SU-DHL-6 (cell line): Measurements from ENCODE around the gene RAB2B.

Experiments used
- H2AFZ ChIP-seq: fragments of 200-600 bp; sonication (generic); 2 replicates; pipeline ENCODE4 v1.6.1; 2014; ENCODE audit warnings: low read depth, mild to moderate bottlenecking, moderate library complexity, mixed read lengths, antibody characterized with exemption, low read length; ENCODE audit not compliant: severe bottlenecking
- H3F3A ChIP-seq: fragments of 200-600 bp; shearing (Covaris generic); 2 replicates; pipeline ENCODE4 v1.6.0; 2016; ENCODE audit warnings: antibody characterized with exemption, mild to moderate bottlenecking; ENCODE audit not compliant: insufficient read depth
- H3K27ac ChIP-seq: fragments of 200-600 bp; sonication (generic); 2 replicates; pipeline ENCODE4 v1.5.1; 2016; ENCODE audit warnings: low read depth, mild to moderate bottlenecking, low read length, moderate library complexity, mixed read lengths
- H3K27me3 ChIP-seq: fragments of 200-600 bp; sonication (generic), shearing (Covaris generic); 2 replicates; pipeline ENCODE4 v1.6.0; 2014; ENCODE audit warnings: mild to moderate bottlenecking, low read length
- H3K36me3 ChIP-seq: fragments of 200-600 bp; sonication (generic); 2 replicates; pipeline ENCODE4 v1.6.1; 2014; ENCODE audit warnings: mild to moderate bottlenecking, low read length, mixed read lengths
- H3K4me2 ChIP-seq: fragments of 300-600, 200-600 bp; shearing (Covaris generic), sonication (generic); 2 replicates; pipeline ENCODE4 v1.6.0; 2014; ENCODE audit warnings: low read length, low read depth, mild to moderate bottlenecking; ENCODE audit not compliant: poor library complexity, severe bottlenecking
- H3K4me3 ChIP-seq: fragments of 200-600 bp; sonication (generic); 2 replicates; pipeline ENCODE4 v1.5.1; 2014; ENCODE audit warnings: antibody characterized with exemption, low read length, mild to moderate bottlenecking, mixed read lengths; ENCODE audit not compliant: insufficient read depth, poor library complexity, severe bottlenecking
- H3K79me2 ChIP-seq: fragments of 200-600 bp; sonication (generic); 2 replicates; pipeline ENCODE4 v1.6.1; 2014; ENCODE audit warnings: mild to moderate bottlenecking, low read length, moderate library complexity; ENCODE audit not compliant: insufficient read depth
- H3K9ac ChIP-seq: fragments of 200-600 bp; sonication (generic); 2 replicates; pipeline ENCODE4 v1.7.0; 2014; ENCODE audit warnings: mild to moderate bottlenecking, low read length
- H3K9me2 ChIP-seq: fragments of 200-600 bp; sonication (generic); replicated peaks from 2 replicates; pipeline ENCODE4 v1.6.1; 2014; ENCODE audit warnings: low read length; ENCODE audit not compliant: insufficient read depth
- H3K9me3 ChIP-seq: fragments of 200-600 bp; sonication (generic); 2 replicates; pipeline ENCODE4 v1.6.1; 2014; ENCODE audit warnings: low read length, mixed read lengths; ENCODE audit not compliant: insufficient read depth
- H4K20me1 ChIP-seq: fragments of 200-600 bp; sonication (generic); 2 replicates; pipeline ENCODE4 v1.6.1; 2014; ENCODE audit warnings: low read depth, mild to moderate bottlenecking, antibody characterized with exemption, low read length, moderate library complexity, mixed read lengths
- EZH2phosphoT487 ChIP-seq: fragments of 200-600 bp; sonication (generic), shearing (Covaris generic); conservative IDR thresholded peaks from 2 replicates; pipeline ENCODE4 v1.6.1; 2018; ENCODE audit warnings: mild to moderate bottlenecking, antibody characterized with exemption, low read length, moderate library complexity, mixed read lengths
- TF ChIP-seq, protein P1 (sequence below): fragments of 200-600 bp; sonication (generic); IDR thresholded peaks from one replicate; pipeline ENCODE4 v1.5.1; 2017; ENCODE audit warnings: antibody characterized with exemption, mild to moderate bottlenecking, low read length, moderate library complexity; ENCODE audit not compliant: insufficient read depth, poor library complexity, severe bottlenecking

Gene RAB2B

DNA sequence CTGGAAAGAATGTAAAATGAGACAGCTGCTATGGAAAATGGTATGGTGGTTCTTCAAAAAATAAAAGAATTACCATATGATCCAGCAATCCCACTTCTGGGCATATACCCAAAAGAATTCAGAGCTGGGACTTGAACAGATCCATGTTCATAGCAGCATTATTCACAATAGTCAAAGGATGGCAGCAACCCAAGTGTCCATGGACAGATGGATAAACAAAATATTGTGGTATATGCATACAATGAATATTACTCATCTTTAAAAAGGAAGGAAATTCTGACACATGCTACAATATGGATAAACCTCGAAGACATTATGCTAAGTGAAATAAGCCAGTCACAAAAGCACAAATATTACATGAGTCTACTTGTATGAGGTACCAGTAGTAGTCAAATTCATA lies 9.1 kb downstream of the RAB2B start:
- Histone ChIP-seq H3K4me2 (no peak overlapping the region), H3K9me3 (no peaks in the 10 kb centered on the region), H3K9me2 (no peaks in the 10 kb centered on the region), H3K4me3 (no peak overlapping the region), H3K9ac (no peak overlapping the region), H3K27ac (no peak overlapping the region), H3K27me3 (no peaks in the 10 kb centered on the region), H3K36me3 (peaks cover 14% of the 10 kb centered on the region; the same call in 1 of the 2 replicates), H2AFZ (no peak overlapping the region), H3K79me2 (no peaks in the 10 kb centered on the region), H3F3A (no peaks in the 10 kb centered on the region), H4K20me1 (no peaks in the 10 kb centered on the region)
- no peak for TF ChIP-seq EZH2phosphoT487
- TF ChIP-seq, protein P1, sequence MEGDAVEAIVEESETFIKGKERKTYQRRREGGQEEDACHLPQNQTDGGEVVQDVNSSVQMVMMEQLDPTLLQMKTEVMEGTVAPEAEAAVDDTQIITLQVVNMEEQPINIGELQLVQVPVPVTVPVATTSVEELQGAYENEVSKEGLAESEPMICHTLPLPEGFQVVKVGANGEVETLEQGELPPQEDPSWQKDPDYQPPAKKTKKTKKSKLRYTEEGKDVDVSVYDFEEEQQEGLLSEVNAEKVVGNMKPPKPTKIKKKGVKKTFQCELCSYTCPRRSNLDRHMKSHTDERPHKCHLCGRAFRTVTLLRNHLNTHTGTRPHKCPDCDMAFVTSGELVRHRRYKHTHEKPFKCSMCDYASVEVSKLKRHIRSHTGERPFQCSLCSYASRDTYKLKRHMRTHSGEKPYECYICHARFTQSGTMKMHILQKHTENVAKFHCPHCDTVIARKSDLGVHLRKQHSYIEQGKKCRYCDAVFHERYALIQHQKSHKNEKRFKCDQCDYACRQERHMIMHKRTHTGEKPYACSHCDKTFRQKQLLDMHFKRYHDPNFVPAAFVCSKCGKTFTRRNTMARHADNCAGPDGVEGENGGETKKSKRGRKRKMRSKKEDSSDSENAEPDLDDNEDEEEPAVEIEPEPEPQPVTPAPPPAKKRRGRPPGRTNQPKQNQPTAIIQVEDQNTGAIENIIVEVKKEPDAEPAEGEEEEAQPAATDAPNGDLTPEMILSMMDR, result no peak

DNA sequence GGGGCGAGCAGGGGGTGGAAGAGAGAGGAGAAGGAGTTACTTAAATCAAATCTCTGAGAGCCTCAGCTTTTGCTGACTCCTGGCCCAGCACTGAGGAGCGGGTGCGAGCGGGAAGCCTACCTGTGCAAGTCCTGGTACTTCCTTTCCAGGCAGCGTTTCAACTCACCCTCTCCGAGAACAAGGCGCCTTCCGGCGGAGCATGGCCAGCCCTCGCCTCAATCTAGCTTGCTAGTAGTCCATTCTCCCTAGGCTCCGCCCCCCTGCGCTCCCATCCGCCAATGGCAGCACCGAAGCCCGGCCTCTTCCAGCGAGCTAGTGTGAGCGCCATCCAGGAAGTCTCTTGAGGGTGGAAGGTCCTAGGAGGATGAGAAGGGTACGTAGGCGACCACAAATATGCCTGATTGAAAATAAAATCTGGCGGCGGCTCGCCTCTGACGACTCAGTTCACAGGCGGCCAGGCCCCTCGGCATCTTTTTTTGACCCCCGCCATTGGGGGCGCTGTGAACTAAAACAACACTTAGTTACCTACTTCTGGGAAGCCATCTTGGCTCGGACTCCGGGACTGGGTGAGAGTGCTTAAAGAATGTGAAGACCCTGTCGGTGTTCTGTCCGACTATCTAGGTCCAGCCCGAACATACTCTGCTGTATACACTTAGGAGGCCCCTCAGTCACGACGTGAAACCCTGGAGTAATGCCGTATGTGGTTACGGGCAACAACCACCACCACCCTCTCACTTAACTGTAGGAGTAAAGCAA lies 20.7 kb downstream of the RAB2B start, which contains the start of gene CHD8:
Gene CHD8 (minus strand): TSS at position 212 of the 756 bp plus-strand sequence. CDS start 24,480 bp downstream, outside the sequence.
- Histone ChIP-seq H3K9ac (peak within 1 kb of the TSS; percentile 96), H3K27me3 (no peaks in the 10 kb centered on the region), H3K4me2 (peak within 1 kb of the TSS; percentile 83), H4K20me1 (no peaks in the 10 kb centered on the region), H3F3A (no peaks in the 10 kb centered on the region), H3K4me3 (peak within 1 kb of the TSS; percentile 99), H3K27ac (peak within 1 kb of the TSS; percentile 79), H3K36me3 (0 out of 2 replicates have a peak, but pooled peaks cover 13% of the 10 kb centered on the region), H3K9me3 (no peaks in the 10 kb centered on the region), H2AFZ (peak within 1 kb of the TSS; percentile 89), H3K9me2 (no peaks in the 10 kb centered on the region), H3K79me2 (peaks cover 48% of the 10 kb centered on the region)
- no peak for TF ChIP-seq EZH2phosphoT487
- TF ChIP-seq, protein P1, result peak; percentile 64

DNA sequence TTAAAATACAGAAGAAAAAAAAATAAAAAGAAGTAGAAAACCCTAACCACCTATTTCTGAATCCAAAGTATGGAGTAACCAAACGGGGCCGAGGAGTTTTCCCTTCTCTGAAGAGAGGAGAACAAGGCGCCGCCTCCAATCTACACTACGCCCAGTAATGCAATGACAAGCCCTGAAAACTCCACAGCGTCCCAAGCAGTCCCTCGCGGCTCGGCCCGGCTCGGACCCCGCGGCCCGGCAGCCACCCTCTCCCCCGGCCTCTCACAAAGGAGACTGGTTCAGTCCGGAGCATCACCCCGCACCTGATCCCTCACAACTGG lies 21.2 kb downstream of the RAB2B start:
- H2AFZ ChIP-seq, result peak overlapping the region; percentile 63
- TF ChIP-seq, protein P1, result no peak
- TF ChIP-seq EZH2phosphoT487, result no peak
- no peaks in the 10 kb centered on the region for H3K9me3 ChIP-seq
- H3K36me3 ChIP-seq, result 0 out of 2 replicates have a peak, but pooled peaks cover 10% of the 10 kb centered on the region
- peak overlapping the region; percentile 99 for H3K4me3 ChIP-seq
- H3K27ac ChIP-seq, result peak overlapping the region; percentile 78
- H3K9me2 ChIP-seq, result no peaks in the 10 kb centered on the region
- H4K20me1 ChIP-seq, result peaks cover 2% of the 10 kb centered on the region; the same call in 1 of the 2 replicates
- no peaks in the 10 kb centered on the region for H3K27me3 ChIP-seq
- H3K4me2 ChIP-seq, result peak overlapping the region; percentile 71
- H3F3A ChIP-seq, result no peaks in the 10 kb centered on the region
- H3K9ac ChIP-seq, result peak overlapping the region; percentile 96
- peaks cover 52% of the 10 kb centered on the region for H3K79me2 ChIP-seq
